ENCODE results near the gene ST7. TPM values are rescaled to one million over a fixed set of nuclear protein-coding genes. Genes with fewer than 3 reads are reported as not detected.

Gene ST7
- total RNA-seq, 1 experiment from 2014 or later = 12.4 TPM

DNA sequence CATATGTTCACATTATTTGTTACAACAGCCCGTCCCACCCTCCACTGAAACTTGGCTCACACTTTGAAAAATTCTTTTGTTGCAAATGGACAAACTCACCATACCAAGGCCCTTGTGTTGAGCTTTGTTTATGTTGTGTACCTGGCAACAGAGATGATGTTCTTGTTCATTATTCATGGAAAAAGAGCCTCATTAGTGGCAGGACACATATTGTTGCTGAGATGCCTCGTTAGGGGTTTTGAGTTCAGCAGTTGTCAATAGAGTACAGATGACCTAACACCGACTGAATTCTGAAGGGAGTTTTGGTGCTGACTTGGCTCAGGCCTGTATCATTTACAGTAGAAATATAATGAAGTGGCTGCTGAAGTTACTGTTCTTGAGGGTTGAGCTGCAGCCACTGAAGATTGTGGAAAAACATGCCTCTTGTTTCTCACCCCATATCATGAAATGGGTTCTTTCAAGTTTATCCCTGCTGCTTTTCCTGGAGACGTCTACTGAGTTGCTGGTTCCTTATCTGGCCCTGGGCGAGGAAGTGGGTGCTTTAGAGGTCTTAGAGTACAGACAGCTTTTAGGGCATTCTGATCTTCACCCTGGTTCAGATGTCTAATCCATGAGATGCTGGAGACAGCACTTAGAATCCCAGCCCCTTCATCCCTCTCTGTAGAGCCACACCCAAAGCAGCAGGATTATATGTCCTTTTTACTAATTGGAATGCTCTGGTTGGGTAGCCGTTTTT, 219.9 kb downstream of the ST7 start:
- Mint-ChIP-seq H3K4me1 (peaks cover 15% of the 10 kb centered on the region), H3K9me3 (no peaks in the 10 kb centered on the region), H3K27me3 (ENCODE audit: low read depth) (no peaks in the 10 kb centered on the region), H3K4me3 (no peak overlapping the region), H3K36me3 (no peaks in the 10 kb centered on the region), H3K27ac (no peak overlapping the region)
- ChIA-PET POLR2A (no interaction called here), CTCF (no interaction called here)
- DNase-seq (ENCODE audit: low spot score) (no peak), ATAC-seq (no peak)
- TF ChIP-seq GTF2I (CRISPR knock-in tag; conservative IDR thresholded peaks at IDR 0.05) = no peak
- no peak for TF ChIP-seq ZNF263 (CRISPR knock-in tag; IDR thresholded peaks at IDR 0.05; ENCODE audit: low read depth)
- TF ChIP-seq, protein P1, sequence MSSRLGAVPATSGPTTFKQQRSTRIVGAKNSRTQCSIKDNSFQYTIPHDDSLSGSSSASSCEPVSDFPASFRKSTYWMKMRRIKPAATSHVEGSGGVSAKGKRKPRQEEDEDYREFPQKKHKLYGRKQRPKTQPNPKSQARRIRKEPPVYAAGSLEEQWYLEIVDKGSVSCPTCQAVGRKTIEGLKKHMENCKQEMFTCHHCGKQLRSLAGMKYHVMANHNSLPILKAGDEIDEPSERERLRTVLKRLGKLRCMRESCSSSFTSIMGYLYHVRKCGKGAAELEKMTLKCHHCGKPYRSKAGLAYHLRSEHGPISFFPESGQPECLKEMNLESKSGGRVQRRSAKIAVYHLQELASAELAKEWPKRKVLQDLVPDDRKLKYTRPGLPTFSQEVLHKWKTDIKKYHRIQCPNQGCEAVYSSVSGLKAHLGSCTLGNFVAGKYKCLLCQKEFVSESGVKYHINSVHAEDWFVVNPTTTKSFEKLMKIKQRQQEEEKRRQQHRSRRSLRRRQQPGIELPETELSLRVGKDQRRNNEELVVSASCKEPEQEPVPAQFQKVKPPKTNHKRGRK (CRISPR knock-in tag; IDR thresholded peaks at IDR 0.05; ENCODE audit: borderline replicate concordance) = no peak
- TF ChIP-seq, protein P2, sequence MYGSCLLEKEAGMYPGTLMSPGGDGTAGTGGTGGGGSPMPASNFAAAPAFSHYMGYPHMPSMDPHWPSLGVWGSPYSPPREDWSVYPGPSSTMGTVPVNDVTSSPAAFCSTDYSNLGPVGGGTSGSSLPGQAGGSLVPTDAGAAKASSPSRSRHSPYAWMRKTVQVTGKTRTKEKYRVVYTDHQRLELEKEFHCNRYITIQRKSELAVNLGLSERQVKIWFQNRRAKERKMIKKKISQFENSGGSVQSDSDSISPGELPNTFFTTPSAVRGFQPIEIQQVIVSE (CRISPR knock-in tag; IDR thresholded peaks at IDR 0.05; ENCODE audit: borderline replicate concordance) = no peak
- no peak for TF ChIP-seq KAT7 (CRISPR knock-in tag; IDR thresholded peaks at IDR 0.05; ENCODE audit: borderline replicate concordance)
- TF ChIP-seq SMAD3 (CRISPR knock-in tag; IDR thresholded peaks at IDR 0.05; ENCODE audit: borderline replicate concordance) = no peak
- TF ChIP-seq, protein P3, sequence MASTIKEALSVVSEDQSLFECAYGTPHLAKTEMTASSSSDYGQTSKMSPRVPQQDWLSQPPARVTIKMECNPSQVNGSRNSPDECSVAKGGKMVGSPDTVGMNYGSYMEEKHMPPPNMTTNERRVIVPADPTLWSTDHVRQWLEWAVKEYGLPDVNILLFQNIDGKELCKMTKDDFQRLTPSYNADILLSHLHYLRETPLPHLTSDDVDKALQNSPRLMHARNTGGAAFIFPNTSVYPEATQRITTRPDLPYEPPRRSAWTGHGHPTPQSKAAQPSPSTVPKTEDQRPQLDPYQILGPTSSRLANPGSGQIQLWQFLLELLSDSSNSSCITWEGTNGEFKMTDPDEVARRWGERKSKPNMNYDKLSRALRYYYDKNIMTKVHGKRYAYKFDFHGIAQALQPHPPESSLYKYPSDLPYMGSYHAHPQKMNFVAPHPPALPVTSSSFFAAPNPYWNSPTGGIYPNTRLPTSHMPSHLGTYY (CRISPR knock-in tag; IDR thresholded peaks at IDR 0.05) = no peak
- no peak for TF ChIP-seq ZNF671 (CRISPR knock-in tag; IDR thresholded peaks at IDR 0.05)
- TF ChIP-seq, protein P4, sequence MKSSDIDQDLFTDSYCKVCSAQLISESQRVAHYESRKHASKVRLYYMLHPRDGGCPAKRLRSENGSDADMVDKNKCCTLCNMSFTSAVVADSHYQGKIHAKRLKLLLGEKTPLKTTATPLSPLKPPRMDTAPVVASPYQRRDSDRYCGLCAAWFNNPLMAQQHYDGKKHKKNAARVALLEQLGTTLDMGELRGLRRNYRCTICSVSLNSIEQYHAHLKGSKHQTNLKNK (CRISPR knock-in tag; IDR thresholded peaks at IDR 0.05) = no peak
- TF ChIP-seq, protein P5, sequence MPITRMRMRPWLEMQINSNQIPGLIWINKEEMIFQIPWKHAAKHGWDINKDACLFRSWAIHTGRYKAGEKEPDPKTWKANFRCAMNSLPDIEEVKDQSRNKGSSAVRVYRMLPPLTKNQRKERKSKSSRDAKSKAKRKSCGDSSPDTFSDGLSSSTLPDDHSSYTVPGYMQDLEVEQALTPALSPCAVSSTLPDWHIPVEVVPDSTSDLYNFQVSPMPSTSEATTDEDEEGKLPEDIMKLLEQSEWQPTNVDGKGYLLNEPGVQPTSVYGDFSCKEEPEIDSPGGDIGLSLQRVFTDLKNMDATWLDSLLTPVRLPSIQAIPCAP (CRISPR knock-in tag; IDR thresholded peaks at IDR 0.05) = no peak
- TF ChIP-seq NR1H2 (CRISPR knock-in tag; IDR thresholded peaks at IDR 0.05) = no peak

DNA sequence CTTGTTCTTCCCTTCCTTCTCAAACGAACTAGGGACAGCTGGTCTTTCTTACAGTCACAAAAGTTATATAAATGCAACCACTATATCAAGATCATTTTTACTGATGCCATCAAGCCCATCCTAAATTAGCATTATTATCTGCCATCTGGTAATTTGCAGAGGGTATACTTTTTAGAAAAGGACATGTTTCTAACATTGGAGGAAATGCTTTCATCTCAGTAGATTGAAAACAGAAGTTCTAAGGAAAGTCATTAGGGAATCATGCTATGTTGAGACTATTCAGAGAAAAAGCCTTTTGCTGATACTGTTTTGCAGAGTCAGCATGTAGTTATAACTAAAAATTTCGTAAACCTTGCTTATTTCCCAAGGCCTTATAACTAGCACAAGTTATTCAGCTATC, 222.9 kb downstream of the ST7 start:
- TF ChIP-seq, protein P6, sequence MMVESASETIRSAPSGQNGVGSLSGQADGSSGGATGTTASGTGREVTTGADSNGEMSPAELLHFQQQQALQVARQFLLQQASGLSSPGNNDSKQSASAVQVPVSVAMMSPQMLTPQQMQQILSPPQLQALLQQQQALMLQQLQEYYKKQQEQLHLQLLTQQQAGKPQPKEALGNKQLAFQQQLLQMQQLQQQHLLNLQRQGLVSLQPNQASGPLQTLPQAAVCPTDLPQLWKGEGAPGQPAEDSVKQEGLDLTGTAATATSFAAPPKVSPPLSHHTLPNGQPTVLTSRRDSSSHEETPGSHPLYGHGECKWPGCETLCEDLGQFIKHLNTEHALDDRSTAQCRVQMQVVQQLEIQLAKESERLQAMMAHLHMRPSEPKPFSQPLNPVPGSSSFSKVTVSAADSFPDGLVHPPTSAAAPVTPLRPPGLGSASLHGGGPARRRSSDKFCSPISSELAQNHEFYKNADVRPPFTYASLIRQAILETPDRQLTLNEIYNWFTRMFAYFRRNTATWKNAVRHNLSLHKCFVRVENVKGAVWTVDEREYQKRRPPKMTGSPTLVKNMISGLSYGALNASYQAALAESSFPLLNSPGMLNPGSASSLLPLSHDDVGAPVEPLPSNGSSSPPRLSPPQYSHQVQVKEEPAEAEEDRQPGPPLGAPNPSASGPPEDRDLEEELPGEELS (CRISPR knock-in tag; IDR thresholded peaks at IDR 0.05) = no peak
- TF ChIP-seq, protein P7, sequence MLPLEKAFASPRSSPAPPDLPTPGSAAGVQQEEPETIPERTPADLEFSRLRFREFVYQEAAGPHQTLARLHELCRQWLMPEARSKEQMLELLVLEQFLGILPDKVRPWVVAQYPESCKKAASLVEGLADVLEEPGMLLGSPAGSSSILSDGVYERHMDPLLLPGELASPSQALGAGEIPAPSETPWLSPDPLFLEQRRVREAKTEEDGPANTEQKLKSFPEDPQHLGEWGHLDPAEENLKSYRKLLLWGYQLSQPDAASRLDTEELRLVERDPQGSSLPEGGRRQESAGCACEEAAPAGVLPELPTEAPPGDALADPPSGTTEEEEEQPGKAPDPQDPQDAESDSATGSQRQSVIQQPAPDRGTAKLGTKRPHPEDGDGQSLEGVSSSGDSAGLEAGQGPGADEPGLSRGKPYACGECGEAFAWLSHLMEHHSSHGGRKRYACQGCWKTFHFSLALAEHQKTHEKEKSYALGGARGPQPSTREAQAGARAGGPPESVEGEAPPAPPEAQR (CRISPR knock-in tag; IDR thresholded peaks at IDR 0.05) = no peak
- TF ChIP-seq ETV6 (CRISPR knock-in tag; IDR thresholded peaks at IDR 0.05) (no peak), SP1 (CRISPR knock-in tag; conservative IDR thresholded peaks at IDR 0.05) (no peak), ZNF219 (CRISPR knock-in tag; IDR thresholded peaks at IDR 0.05; ENCODE audit: borderline replicate concordance) (no peak), ZNF232 (CRISPR knock-in tag; IDR thresholded peaks at IDR 0.05) (no peak), CREM (CRISPR knock-in tag; IDR thresholded peaks at IDR 0.05) (no peak)
- H3K4me1 Mint-ChIP-seq = peaks cover 15% of the 10 kb centered on the region
- H3K9me3 Mint-ChIP-seq = no peaks in the 10 kb centered on the region
- H3K27ac Mint-ChIP-seq = no peak overlapping the region
- ChIA-PET CTCF (no interaction called here), POLR2A (no interaction called here)
- H3K4me3 Mint-ChIP-seq = no peak overlapping the region
- DNase-seq (ENCODE audit: low spot score) (no peak), ATAC-seq (no peak)
- H3K36me3 Mint-ChIP-seq = no peaks in the 10 kb centered on the region
- no peaks in the 10 kb centered on the region for H3K27me3 Mint-ChIP-seq (ENCODE audit: low read depth)

Data from WTC11 (cell line).